Mucosa of gallbladder (tissue), 1 donor: ENCODE measurements around the gene LAG3. TPM values are rescaled to one million over a fixed set of nuclear protein-coding genes. Genes with fewer than 3 reads are reported as not detected.

Experiments used
- DNase-seq: peaks from one replicate; pipeline ENCODE4 v3.0.0-alpha.2; 2020; ENCODE audit warnings: low spot score
- total RNA-seq: library from RNA; stranded (reverse); gene quantifications from one replicate; pipeline ENCODE4 v1.2.1, GENCODE V29; 2021
- donor health status: DM: no; HTN: no; CAD: no.

Gene LAG3
- total RNA-seq, 1 donor from 2014 or later = 1.4 TPM

- no peak for DNase-seq
Observed at GRCh38 chr12:6822426-6823135, 50.3 kb downstream of the LAG3 start.

GRCh38 chr12:6823182-6824084 lies 51.1 kb downstream of the LAG3 start:
- no peak for DNase-seq

GRCh38 chr12:6824085-6824775 lies 51.9 kb downstream of the LAG3 start:
- DNase-seq = no peak

GRCh38 chr12:6824901-6825381 lies 52.6 kb downstream of the LAG3 start:
- no peak for DNase-seq

- DNase-seq = peak; percentile 88
Observed at GRCh38 chr12:6825398-6826124, 53.2 kb downstream of the LAG3 start.

- DNase-seq = no peak
Observed at GRCh38 chr12:6826125-6826733, 53.9 kb downstream of the LAG3 start.

- DNase-seq = no peak
Observed at GRCh38 chr12:6826734-6827436, 54.6 kb downstream of the LAG3 start.

- peak; percentile 83 for DNase-seq
Observed at GRCh38 chr12:6827437-6827911, 55.2 kb downstream of the LAG3 start.

Other genes starting within 250 kb of the LAG3 start
- gene GAPDH, start 238.0 kb upstream of the LAG3 start, total RNA-seq = 2,392 TPM
- 14.2 TPM for gene IFFO1, start 216.5 kb upstream of the LAG3 start, total RNA-seq
- gene NOP2, start 204.2 kb upstream of the LAG3 start, total RNA-seq = 19.2 TPM
- 220 TPM for gene CHD4, start 165.1 kb upstream of the LAG3 start, total RNA-seq
- gene LPAR5, start 136.6 kb upstream of the LAG3 start, total RNA-seq = 15.0 TPM
- gene ACRBP, start 125.1 kb upstream of the LAG3 start, total RNA-seq = 9.8 TPM
- 58.0 TPM for gene ING4, start 109.4 kb upstream of the LAG3 start, total RNA-seq
- 60.6 TPM for gene ZNF384, start 83.1 kb upstream of the LAG3 start, total RNA-seq
- 5.0 TPM for gene PIANP, start 71.7 kb upstream of the LAG3 start, total RNA-seq
- gene COPS7A, start 48.5 kb upstream of the LAG3 start, total RNA-seq = 61.4 TPM
- 175 TPM for gene MLF2, start 19.4 kb upstream of the LAG3 start, total RNA-seq
- 293 TPM for gene PTMS, start 6.2 kb upstream of the LAG3 start, total RNA-seq
- 32.1 TPM for gene CD4, start 17.0 kb downstream of the LAG3 start, total RNA-seq
- gene GPR162, start 49.3 kb downstream of the LAG3 start, total RNA-seq = 12.3 TPM
- 28.1 TPM for gene P3H3, start 55.9 kb downstream of the LAG3 start, total RNA-seq
- 3.3 TPM for gene GNB3, start 68.4 kb downstream of the LAG3 start, total RNA-seq
- gene CDCA3, start 78.8 kb downstream of the LAG3 start, total RNA-seq = 2.2 TPM
- gene USP5, start 79.6 kb downstream of the LAG3 start, total RNA-seq = 98.4 TPM
- 610 TPM for gene TPI1, start 95.0 kb downstream of the LAG3 start, total RNA-seq
- gene SPSB2, start 100.8 kb downstream of the LAG3 start, total RNA-seq = 33.7 TPM
- gene LRRC23, start 132.3 kb downstream of the LAG3 start, total RNA-seq = 13.1 TPM
- 30.5 TPM for gene ENO2, start 142.1 kb downstream of the LAG3 start, total RNA-seq
- 153 TPM for gene ATN1, start 155.4 kb downstream of the LAG3 start, total RNA-seq
- not detected for gene RNU7-1, start 171.3 kb downstream of the LAG3 start, total RNA-seq
- 265 TPM for gene C12orf57, start 171.5 kb downstream of the LAG3 start, total RNA-seq
- 66.4 TPM for gene PTPN6, start 178.8 kb downstream of the LAG3 start, total RNA-seq
- gene PHB2, start 198.1 kb downstream of the LAG3 start, total RNA-seq = 141 TPM
- gene EMG1, start 198.4 kb downstream of the LAG3 start, total RNA-seq = 31.8 TPM
- gene LPCAT3, start 246.0 kb downstream of the LAG3 start, total RNA-seq = 26.6 TPM